HG02870 (cell line): Measurements from ENCODE around the gene DDC.
"Not testable (repeated sequence)": the region's sequence is repeated elsewhere in the genome, so short reads cannot be mapped to it uniquely, and the experiment has no call there.

Source experiments
- ATAC-seq: cut with Tn5 transposase; IDR thresholded peaks from one replicate; pipeline ENCODE4 v1.9.1; 2021; ENCODE audit warnings: mild to moderate bottlenecking, moderate library complexity; ENCODE audit not compliant: unreplicated experiment

The DDC gene

DNA sequence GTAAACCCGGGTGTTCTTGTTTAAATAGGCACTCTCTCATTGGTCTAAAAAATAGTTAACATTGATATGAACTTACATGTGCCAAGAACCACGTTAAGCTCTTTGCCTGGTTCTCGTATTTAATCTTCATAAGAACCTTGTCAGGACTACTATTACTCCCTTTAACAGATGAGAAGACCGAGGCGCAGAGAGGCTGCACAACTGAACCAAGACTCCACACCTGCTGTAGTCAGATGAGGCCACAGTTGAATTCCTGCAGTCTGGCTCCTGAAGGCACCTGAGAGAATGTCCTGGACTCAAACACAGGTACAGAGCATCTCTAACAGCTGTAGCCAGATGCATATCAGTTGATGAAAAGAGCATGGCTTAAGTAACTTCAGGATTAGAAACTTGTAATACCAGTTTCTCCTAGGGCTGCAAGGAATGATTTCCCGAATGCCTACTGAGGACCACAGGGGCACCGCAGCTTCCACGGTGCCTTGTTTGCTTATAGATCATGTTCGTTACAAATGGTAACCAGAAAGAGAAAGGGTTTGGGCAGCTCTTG is 9.5 kb downstream of the DDC start:
- no peak for ATAC-seq

DNA sequence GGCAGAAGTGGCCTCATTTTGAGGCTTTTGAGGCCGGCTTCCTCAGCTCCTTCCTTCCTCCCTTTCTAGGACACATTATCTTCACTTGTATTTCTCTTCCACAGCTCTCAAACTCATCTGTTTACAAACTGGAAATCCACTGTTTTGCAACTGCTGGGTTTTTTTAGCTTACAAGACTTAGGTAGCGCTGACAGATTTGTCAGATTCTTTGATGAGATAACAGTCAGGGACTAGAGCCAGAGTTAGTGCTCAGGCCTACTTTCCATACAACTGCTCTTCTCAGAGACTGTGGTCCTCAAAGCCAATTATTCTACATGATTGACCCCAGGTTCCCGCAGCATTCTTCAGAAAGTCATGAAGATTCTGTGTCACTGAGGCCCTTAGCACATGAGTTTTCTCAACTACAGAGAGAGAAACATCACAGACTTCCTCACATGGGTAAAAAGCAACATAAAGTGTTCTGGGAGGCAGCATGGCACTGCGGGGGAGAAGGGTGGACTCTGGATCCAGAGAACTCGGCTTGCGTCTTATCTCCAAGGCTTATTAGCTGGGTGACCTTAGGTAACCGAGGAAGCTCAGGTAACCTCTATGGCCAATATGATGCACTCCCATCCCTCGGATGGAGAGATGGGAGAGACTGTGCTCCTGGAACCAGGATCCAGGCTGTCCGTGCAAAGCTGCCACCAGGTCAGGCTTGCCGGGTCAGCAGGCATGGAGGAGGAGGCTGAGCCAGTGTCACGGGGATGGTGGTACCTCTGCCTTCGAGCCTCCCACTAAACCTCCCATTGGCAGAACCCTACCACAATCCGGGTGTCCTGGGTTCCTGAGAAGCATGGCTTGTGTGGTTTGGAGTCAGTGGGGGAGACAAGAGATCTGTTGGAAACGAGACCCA is 10.5 kb downstream of the DDC start:
- ATAC-seq = no peak

DNA sequence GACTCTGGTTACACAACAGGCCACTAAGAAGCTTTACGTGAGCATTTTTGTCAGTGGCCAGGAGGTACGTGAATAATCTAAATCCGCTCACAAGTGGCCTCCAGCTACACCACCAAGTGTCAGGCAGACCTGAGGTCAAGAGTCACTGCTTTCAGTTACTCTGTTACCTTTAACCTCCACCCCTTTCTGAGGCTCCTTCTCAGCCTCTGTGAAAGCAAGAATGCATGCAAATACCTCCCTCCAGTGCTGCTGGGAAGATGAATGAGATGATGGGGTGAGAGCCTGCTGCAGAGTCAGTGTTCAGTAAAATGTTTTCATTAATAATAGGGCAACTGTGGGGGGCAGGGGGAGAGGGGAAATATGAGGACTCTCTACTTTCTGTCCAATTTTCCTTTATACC is 11.2 kb downstream of the DDC start:
- no peak for ATAC-seq

DNA sequence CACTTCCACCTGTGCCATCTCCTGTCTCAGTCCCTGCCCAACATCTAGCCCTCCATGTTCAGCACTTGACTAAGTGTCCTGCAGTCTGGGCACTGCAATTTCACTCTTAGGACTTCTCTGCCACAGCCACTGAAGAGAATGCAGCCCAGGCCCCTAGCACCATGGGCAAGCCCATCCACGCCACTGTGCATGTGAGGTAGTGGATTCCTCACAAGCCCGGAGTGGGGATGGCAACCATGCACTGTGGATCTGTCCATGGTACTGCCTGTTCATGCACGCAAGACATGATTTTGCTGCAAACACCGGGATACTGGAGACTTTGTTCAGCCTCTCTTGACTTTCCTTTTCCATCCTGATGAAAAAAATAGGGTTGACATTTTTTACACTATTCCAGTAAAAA is 12.3 kb downstream of the DDC start:
- no peak for ATAC-seq

DNA sequence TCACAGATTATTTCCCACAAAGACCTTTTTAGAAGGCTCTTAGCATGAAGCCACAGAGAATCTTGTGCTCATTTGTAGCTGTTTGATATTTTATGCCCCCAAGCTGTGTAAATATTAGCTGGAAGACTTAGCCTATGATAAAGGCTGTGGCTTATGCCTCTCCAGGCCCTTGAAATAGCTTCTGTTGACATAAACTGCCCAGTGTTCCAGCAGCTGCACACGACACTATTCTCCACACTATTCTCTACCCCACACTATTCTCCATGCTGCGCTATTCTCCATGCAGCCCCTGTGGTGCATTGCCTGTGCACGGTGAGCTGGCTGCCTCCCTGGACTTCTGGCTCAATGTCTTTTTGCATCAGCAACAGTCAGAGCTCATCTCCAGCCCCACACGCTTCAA is 13.1 kb downstream of the DDC start:
- ATAC-seq = no peak

DNA sequence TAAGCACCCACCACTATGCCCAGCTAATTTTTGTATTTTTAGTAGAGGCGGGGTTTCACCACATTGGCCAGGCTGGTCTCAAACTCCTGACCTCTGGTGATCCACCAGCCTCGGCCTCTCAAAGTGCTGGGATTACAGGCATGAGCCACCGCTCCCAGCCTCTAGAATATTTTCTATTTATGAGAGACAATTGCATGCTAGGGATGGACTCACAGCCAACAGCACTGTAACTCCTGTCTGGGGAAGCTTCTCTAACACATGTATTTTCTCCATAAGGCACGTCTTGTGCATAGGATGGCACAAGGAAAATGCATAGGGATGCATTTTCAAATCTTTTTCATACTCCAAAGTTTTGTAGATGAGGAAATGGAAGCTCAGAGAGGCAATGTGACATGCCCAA is 19.6 kb downstream of the DDC start:
- ATAC-seq = not testable (repeated sequence)

DNA sequence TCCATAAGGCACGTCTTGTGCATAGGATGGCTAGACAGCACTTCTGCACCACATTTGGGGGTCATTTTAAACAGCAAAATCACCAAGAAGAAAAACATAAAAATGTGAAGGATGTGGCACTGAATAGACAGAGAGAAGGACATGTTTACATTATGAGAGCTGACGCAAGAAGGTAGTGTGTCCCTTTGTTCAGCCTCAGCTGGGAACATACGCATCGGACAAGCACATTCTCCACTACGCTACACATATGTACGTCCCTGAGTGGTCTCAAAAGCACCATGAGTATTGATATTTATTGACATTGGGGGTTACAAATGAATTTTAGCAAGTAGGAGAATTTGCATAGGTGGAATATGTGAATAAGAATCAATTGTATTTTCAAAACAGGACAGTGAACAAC is 20.2 kb downstream of the DDC start:
- no peak for ATAC-seq

DNA sequence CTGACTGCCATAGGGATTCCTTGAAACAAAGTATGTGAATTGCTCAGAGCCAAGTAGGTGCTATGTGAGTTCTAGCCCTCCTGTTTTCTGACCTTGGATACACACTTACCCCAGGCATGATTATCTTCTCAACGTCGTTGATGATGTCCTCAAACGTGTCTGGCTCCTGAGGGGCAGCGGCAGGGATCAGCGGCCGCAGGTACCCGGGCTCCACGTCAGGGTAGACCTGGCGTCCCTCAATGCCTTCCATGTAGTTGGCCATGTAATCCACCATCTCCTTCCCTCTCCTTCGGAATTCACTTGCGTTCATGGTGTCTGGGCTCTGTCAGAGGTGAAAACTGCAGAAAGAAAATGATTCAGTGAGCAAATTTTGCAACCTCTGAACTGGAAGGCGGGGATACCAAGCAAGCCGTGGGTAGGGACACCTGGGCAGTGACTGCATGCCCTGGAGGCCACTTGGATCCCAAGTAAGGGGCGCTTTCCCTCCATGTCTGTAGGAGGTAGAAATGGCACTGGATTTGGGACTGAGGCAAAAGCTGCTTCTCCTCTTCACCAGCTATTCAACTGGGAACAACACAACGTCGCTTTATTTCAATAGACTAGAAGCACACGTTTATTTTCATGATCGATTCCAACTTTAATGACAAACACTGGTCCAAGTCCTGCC is 21.3 kb downstream of the DDC start:
- ATAC-seq = no peak

DNA sequence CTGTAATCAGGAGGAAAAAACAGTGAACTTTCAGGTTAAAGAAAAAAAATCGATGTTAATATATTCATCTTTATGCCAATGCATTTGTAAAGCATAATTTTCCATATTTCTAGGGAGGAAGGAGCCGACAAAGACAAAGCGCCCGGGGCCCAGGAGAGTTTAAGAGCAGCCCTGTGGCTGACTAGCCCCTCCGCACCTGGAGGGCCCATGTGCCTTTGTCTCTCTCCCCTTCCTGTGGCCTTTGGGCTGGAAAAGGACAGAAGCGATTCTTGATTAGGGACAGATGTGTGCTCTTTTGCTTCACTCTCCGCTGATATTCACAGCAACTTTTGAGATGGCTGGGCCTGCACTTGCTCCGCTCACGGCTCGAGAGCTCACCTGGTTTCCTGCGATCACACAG is 23.1 kb downstream of the DDC start:
- no peak for ATAC-seq

DNA sequence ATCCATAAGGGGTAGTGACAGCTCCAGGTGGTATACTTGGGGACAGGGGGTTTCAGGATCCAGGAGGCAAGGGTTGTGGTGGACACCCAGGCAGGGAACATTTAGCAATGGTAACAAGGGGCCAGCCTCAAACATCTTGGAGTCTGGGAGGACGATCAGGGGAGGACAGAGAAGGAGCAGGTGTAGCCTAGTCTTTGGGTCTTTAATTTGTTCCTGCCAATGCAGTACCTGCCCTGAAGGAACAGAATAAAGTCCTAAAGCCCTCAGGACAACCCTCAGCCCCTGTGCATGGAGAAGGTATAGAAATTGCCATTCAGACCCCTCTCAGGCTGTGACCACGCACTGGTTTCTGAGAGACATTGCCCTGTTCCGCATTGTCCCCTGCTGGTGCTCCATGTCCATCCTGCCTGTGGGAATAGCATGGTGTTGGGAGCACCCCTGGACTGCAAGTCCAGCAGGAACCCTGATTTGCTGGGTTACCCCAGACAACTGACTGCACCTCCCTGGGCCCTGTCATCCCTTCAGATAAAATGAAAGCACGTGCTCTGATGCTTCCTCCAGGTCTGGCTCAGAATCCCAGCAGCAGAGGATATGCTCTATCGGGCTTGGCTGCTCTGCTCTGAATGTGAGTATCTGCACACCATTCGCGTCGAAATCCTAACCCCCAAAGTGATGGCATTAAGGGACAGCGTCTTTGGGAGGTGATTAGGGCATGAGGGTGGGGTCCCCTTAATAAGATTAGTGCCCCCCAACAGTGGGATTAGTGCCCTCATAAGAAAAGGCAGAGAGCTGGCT is 24.2 kb downstream of the DDC start:
- ATAC-seq = no peak

DNA sequence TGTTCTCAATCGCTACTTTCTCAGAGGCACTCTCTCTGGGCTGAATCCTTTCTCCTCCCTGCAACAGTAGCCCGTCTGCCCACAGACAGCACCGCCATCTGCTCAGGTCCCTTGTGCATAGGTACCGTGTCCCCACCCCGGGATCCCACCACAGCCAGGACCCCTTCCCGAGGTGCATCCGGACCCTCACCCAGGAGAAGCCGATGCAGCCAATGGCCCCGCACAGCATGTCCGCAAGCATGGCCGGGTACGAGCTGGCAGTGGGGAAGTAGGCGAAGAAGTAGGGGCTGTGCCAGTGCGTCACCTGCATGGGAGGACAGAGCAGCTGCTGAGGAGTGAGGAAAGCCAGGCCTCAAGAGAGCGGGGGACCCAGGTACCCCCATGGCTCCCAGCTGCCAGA is 25.5 kb downstream of the DDC start:
- no peak for ATAC-seq

DNA sequence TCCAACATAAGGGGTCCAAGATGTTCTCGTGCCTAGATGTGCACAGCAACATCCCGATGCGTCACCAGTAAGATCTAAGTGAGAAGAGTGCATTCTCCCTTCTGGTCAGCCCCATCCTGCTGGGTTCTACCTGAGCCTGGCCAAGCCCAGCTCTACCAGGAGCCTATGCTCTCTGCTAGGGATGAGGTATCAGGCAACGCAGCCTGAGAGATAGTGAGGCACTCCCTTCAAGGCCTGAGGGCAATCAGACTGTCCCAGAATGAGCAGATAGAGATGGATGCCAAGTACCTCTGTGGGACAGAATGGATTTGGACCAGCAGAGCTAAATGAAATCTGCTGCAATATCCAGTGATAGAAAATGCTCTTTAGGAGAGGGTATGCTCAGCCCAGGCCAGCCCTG is 26.7 kb downstream of the DDC start:
- no peak for ATAC-seq

DNA sequence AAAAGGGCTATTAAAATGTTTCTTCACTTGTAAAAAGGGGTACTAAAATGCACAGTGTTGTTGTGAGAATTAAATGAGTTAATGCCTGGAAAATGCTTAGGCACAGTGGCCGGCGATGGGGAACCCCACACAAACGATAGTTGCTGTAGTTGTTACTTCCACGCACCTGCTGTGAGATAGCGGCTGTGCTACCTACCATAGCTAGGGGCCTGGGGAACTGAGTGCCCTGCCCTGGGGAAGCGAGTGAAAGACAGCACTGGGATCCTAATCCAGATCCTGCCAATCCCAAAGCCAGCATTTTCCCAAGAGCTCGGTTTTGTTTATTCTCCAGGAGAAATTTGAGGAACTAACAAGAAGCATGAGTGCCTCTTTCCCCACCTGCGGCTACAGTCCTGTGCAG is 27.8 kb downstream of the DDC start:
- no peak for ATAC-seq

DNA sequence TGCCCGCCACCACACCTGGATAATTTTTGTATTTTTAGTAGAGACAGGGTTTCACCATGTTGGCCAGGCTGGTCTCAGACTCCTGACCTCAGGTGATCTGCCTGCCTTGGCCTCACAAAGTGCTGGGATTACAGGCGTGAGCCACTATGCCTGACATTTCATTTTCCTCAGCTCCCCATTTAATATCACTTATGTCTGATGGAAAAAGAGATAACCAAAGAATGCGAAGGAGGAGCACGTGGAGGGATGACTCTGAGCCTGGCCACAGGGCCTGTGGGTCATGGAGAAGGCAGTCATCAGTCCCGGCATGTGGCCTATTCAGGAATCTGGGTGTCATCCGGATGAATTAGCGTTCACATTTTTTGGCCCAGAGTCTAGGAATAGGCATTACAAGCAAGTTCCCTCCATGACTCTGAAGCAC is 29.9 kb downstream of the DDC start:
- ATAC-seq = not testable (repeated sequence)

DNA sequence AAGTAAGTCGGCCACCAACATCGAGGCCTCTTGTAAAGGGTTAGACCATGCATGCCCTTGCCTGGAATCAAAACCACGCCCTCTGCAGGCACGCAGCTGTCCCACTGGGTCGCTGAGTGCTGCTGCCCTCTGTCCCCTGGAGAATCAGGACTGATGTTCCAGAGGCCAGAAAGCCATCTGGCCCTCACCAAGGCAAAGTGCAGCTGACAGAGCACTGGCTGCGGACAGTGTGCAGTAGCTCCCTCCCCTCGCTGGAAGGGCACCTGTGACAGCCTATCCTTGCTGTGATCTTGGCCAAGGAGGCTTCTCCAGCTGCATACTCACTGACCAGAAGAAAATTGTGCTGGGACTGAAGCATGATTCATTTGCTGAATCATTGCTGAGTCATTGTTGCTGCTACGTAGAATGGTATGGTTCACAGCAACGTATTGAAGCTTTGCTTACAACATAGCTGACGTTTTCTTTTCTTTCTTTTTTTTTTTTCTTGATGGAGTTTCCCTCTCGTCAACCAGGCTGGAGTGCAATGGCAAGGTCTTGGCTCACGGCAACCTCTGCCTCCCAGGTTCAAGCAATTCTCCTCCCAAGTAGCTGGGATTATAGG is 30.4 kb downstream of the DDC start:
- ATAC-seq = no peak

DNA sequence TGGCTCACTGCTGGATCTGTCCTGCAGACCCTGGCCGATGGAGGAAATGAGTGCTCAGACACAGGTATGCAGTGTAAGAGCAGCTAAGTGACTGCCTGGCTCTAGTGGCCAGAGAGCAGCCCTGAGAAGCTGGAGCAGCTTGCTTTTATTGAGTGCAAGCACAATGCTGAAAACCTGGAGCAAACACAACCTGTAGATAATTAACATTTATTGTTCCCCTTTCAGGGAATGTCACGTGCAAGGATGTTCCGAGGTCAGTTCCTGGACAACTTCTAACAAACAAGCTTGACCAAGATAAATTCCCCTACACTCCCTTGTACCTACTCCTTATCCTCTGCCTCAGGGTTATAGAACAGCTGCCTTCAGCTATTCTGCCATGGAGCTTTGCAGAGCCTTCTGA is 31.3 kb downstream of the DDC start:
- no peak for ATAC-seq

DNA sequence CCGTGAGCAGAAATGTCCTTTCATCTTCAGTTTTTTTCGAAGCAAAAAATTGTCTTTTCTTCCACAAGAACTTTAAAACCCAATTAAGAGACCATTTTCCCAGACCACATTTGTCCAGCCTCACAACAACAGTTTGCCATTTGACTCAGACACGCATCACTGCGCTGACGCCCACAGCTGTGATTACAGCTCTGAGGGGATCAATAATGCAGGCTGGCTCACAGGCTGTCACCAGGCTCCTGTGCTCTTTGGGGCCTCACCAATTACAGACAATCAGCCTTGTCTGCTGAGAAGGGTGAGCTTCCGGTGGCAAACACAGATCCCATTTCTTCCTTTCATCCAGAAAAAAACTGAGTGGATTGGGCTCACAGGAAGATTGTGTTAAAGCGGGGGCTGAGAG is 33.3 kb downstream of the DDC start:
- ATAC-seq = no peak

DNA sequence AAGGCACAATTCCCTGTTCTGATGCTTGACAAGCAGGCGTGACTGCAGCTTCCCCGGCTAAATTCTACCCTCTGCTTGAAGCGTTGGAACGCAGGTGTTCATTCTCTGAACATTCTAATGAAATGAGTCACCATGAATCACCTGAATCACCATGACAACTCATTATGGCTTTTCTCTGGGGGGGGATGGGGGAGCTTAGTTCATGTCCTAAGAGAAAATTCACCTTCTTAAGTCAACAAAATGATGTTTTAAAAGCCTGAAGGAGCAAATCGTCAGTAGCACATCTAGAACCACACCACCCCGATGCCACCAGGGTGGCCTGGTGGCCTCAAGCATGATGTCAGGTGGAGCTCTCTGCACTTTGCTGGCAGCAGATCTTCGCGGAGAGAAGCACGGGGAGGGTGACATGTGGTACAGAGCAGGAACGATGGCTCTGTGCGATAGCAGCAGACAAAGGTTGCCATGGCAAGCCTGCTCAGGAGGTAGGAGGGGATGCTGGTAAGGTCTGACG is 33.7 kb downstream of the DDC start:
- peak; percentile 63 for ATAC-seq

DNA sequence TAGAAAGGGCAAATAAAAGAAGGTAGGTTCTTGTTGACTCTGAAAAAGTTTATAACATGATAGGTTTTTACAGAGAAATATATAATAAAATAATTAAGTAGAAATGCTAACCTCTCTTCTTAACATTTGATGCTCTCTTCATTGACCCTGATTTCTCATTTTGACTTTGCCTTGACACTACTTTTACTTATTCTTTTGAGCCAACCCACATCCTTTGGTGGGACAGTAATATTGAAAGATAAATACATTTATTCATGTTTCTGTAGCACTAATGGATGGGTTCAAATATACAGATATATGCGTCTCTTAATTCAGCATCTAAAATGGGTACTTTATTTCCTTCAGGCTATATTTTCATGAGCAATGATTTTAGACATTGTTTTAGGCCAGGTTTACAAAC is 34.4 kb downstream of the DDC start:
- ATAC-seq = peak; percentile 59

DNA sequence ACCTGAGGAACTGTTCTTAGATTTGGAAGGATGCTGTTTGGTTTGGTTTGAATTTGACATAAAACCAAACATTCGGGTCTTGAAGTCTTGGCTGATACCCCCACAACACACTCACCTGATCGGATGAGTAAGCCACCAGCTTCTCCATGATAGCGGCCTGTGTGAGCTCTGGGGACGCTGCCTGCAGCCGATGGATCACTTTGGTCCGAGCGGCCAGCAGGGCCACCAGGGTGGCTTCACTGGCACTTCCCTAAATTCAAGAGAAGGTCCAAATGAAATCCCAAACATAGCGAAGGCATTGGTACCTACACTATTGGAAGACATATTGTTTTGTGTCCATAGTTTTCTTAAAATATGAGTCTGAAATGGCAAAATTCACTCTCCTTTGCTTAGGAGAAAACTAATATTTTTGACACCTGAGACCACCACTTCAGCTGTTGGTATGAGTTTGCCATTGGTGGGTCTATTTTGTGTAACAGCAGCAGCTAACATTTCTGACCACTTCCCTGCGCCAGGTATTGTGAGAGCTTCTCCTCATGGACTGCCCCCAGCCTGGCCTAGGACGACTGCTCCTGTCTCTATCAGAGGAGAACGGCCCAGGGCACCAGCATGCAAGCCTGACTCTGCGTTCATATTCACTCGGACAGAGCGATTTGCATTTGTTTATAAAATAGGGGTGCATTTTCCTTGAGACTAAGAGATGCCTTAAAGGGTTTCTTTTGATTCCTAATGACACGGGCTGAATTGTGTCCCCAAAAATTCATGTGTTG is 35.9 kb downstream of the DDC start:
- ATAC-seq = no peak
